ENCODE results near the gene WDR72. TPM values are rescaled to one million over a fixed set of nuclear protein-coding genes. Genes with fewer than 3 reads are reported as not detected.
A peak's percentile ranks its signal among the peaks of the same experiment; 100 is the strongest.

The WDR72 gene
- total RNA-seq (2022), result 3.7 and 3.9 TPM in 2 replicates
- percentile 38 among the genes with signal in this experiment for Bru-seq, nascent RNA
- BruChase-seq, experiment 1, labeled RNA remaining after a 6-hour chase, result percentile 31 among the genes with signal in this experiment
- BruChase-seq, experiment 2, labeled RNA remaining after a 2-hour chase, result percentile 28 among the genes with signal in this experiment
- long read RNA-seq, partial matches to known transcripts, result 0 of 2 reads
- long read RNA-seq, other reads (novel, unspliced or antisense), result 2 of 2 reads

DNA sequence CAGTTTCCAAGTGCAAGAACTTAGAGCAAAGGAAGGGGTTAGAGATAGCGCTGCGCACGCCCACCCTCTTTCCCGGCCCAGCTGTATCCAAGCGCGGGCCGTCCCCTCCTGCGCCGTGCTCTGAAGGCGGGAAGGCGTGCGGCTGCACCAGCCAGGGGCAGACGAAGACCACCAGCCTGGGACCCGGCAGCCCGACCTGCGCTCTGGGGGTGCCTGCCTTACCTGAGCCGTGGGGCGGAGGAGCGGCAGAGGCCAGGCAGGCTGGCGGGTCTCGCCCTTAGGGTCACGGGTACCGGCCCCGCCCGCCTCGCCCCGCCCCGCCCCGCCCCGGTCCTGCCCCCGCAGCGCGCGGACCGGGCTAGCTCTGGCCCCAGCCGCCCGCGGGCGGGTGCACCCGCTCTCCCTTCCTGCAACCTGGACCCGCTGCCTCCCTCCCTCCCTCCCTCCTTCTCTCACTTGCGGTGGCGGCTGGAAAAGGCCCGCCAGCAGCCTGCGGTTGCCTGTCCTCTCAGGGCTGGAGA lies at the start of gene WDR72:
WDR72 (minus strand) TSS at position 253 of the 521 bp plus-strand sequence. CDS start 26,514 bp downstream, outside the sequence.
- peak; percentile 36 for DNase-seq
- H3K4me3 Mint-ChIP-seq (ENCODE audit: low read depth, unreplicated experiment), result peak within 1 kb of the TSS; percentile 69
- BruUV-seq (replicated peaks), result no TSS peak
- no peaks in the 10 kb centered on the region for H3K9me3 Mint-ChIP-seq (ENCODE audit: low read depth, unreplicated experiment)
- TF ChIP-seq, protein P1, sequence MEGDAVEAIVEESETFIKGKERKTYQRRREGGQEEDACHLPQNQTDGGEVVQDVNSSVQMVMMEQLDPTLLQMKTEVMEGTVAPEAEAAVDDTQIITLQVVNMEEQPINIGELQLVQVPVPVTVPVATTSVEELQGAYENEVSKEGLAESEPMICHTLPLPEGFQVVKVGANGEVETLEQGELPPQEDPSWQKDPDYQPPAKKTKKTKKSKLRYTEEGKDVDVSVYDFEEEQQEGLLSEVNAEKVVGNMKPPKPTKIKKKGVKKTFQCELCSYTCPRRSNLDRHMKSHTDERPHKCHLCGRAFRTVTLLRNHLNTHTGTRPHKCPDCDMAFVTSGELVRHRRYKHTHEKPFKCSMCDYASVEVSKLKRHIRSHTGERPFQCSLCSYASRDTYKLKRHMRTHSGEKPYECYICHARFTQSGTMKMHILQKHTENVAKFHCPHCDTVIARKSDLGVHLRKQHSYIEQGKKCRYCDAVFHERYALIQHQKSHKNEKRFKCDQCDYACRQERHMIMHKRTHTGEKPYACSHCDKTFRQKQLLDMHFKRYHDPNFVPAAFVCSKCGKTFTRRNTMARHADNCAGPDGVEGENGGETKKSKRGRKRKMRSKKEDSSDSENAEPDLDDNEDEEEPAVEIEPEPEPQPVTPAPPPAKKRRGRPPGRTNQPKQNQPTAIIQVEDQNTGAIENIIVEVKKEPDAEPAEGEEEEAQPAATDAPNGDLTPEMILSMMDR (IDR thresholded peaks at IDR 0.05; ENCODE audit: unreplicated experiment), result no peak
- H3K4me1 Mint-ChIP-seq (ENCODE audit: low read depth, unreplicated experiment), result no peaks in the 10 kb centered on the region
- H3K27me3 Mint-ChIP-seq (ENCODE audit: unreplicated experiment), result no peaks in the 10 kb centered on the region
- H3K36me3 Mint-ChIP-seq (ENCODE audit: insufficient read depth, unreplicated experiment), result peaks cover 6% of the 10 kb centered on the region
- CTCF ChIA-PET, result interaction anchor here (0.7 kb wide), 2 partner anchors 31 to 518 kb away, joined by 6 to 8 read pairs; no protein-coding TSS in a partner anchor
- no peak within 1 kb of the TSS for H3K27ac Mint-ChIP-seq (ENCODE audit: unreplicated experiment)
- intact Hi-C loops (cut with micrococcal nuclease; ENCODE audit: unreplicated experiment), result no loop called here

DNA sequence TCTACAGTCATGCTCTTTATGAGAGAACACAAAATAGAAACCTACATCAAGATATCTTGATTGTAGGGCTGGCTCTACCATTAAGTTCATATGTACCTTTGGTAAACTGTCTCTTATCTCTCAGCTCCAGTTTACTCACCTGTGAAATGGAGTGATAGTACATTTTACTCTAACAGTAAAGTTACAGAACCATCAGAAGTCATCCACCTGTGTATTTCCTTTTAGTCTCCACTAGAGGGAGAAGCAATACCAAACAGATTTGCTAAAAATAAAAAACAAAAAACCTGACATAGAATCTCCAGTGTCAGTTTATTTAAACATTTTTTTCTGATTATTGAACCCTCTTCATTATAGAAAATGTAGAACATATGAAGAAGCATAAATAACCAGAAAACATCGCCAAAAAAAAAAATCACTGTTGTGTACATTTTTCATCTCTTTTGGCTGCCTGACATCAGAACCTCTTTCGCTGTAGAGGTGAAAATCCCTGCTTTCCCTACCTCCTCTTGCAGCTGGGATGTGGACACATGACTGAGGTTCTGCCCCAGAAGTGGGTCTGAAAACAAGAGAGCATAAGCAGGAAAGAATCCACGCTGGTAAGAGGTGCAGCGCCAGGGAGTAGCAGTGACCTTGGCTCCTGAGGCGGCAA lies 48.7 kb upstream of the WDR72 start:
- no peak for DNase-seq
- intact Hi-C loops (cut with micrococcal nuclease; ENCODE audit: unreplicated experiment), result loop anchor here (2.0 to 10.0 kb wide), 2 partner anchors 155 to 1357 kb away; no protein-coding TSS in a partner anchor
- no peaks in the 10 kb centered on the region for H3K9me3 Mint-ChIP-seq (ENCODE audit: low read depth, unreplicated experiment)
- CTCF ChIA-PET, result no interaction called here
- no TSS peak for BruUV-seq (replicated peaks)
- TF ChIP-seq, protein P1 (IDR thresholded peaks at IDR 0.05; ENCODE audit: unreplicated experiment), result peak; percentile 24
- no peaks in the 10 kb centered on the region for H3K27me3 Mint-ChIP-seq (ENCODE audit: unreplicated experiment)
- no peaks in the 10 kb centered on the region for H3K36me3 Mint-ChIP-seq (ENCODE audit: insufficient read depth, unreplicated experiment)
- H3K27ac Mint-ChIP-seq (ENCODE audit: unreplicated experiment), result no peak overlapping the region
- H3K4me3 Mint-ChIP-seq (ENCODE audit: low read depth, unreplicated experiment), result no peak overlapping the region
- H3K4me1 Mint-ChIP-seq (ENCODE audit: low read depth, unreplicated experiment), result peaks cover 20% of the 10 kb centered on the region

DNA sequence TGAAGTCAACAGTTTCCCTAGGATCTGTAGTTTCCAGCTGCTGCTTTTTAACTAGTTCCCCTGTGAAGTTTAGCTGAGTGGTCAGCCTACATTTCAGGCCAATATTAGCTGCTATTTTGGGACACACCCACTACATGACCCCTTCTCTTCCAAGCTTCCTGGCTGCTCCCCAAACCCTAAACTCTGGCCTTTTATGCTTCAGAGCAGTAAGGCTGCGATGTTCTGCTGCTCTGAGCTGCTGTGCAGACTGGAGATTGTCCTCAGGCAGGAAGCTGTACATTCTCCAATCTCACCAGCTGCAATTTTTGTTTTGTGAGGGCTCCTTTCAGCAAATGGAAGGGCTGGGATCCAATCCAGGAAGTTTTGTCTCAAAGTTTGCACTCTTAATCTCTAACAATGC lies 48.0 kb upstream of the WDR72 start:
- Mint-ChIP-seq H3K27me3 (ENCODE audit: unreplicated experiment) (no peaks in the 10 kb centered on the region), H3K36me3 (ENCODE audit: insufficient read depth, unreplicated experiment) (no peaks in the 10 kb centered on the region), H3K9me3 (ENCODE audit: low read depth, unreplicated experiment) (no peaks in the 10 kb centered on the region), H3K27ac (ENCODE audit: unreplicated experiment) (peak overlapping the region; percentile 50), H3K4me3 (ENCODE audit: low read depth, unreplicated experiment) (no peak overlapping the region), H3K4me1 (ENCODE audit: low read depth, unreplicated experiment) (peaks cover 20% of the 10 kb centered on the region)
- intact Hi-C loops (cut with micrococcal nuclease; ENCODE audit: unreplicated experiment), result loop anchor here (10.0 kb wide), 1 partner anchor 1357 kb away; no protein-coding TSS in a partner anchor
- DNase-seq, result no peak
- no TSS peak for BruUV-seq (replicated peaks)
- TF ChIP-seq, protein P1 (IDR thresholded peaks at IDR 0.05; ENCODE audit: unreplicated experiment), result no peak
- CTCF ChIA-PET, result no interaction called here

DNA sequence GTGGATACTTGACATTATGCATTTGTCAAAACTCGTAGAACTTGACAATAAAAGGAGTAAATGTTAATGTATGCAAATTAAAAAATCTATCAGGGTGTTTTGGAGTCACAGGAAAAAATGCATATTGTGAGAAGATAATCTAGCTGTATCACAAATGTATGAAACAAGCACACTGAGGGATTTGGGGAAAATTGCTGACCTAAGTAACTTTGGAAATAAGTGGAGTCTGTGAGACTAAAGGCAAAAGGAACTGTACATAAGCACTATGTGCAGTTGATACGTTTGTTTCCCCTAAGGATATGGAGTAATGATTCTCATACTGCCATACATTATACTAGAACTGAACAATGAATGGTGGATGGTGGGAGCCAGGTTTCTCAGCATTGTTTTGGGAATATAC lies 43.2 kb upstream of the WDR72 start:
- Mint-ChIP-seq H3K4me3 (ENCODE audit: low read depth, unreplicated experiment) (no peak overlapping the region), H3K27ac (ENCODE audit: unreplicated experiment) (no peak overlapping the region), H3K27me3 (ENCODE audit: unreplicated experiment) (no peaks in the 10 kb centered on the region), H3K9me3 (ENCODE audit: low read depth, unreplicated experiment) (no peaks in the 10 kb centered on the region), H3K36me3 (ENCODE audit: insufficient read depth, unreplicated experiment) (no peaks in the 10 kb centered on the region), H3K4me1 (ENCODE audit: low read depth, unreplicated experiment) (peaks cover 5% of the 10 kb centered on the region)
- TF ChIP-seq, protein P1 (IDR thresholded peaks at IDR 0.05; ENCODE audit: unreplicated experiment), result no peak
- CTCF ChIA-PET, result no interaction called here
- no TSS peak for BruUV-seq (replicated peaks)
- intact Hi-C loops (cut with micrococcal nuclease; ENCODE audit: unreplicated experiment), result loop anchor here (10.0 kb wide), 1 partner anchor 1362 kb away; no protein-coding TSS in a partner anchor
- DNase-seq, result no peak
